Measurements from ENCODE around the gene XPR1. TPM values are rescaled to one million over a fixed set of nuclear protein-coding genes. Genes with fewer than 3 reads are reported as not detected.

The XPR1 gene
- total and polyA plus RNA-seq, 2 donors (not counting 1 experiment from before 2014, with no cell fraction given) = 2.8 to 22.3 TPM

GRCh38 chr1:180595966-180596365, 35.9 kb upstream of the XPR1 start:
- no peak overlapping the region for H3K4me3 ChIP-seq (ENCODE audit: control extremely low read depth in 1 of 5, extremely low read depth in 1 of 5, insufficient read depth in 1 of 5, low read depth in 2 of 5, low read length in 4 of 5)
- ChIA-PET POLR2A (no interaction called here), CTCF (interaction anchor here (1.1 kb wide), 1 partner anchor 29 kb away, joined by 3 read pairs; no protein-coding TSS in a partner anchor)
- H3K27ac Mint-ChIP-seq = no peak overlapping the region
- no peaks in the 10 kb centered on the region for H4K20me1 ChIP-seq (ENCODE audit: control insufficient read depth, insufficient read depth, low read length, poor library complexity, severe bottlenecking)
- no peak overlapping the region for H3K4me3 Mint-ChIP-seq
- H3K27me3 ChIP-seq (replicated peaks in 1 of 4; ENCODE audit: control extremely low read depth in 1 of 4, control insufficient read depth in 3 of 4, insufficient read depth in 4 of 4, low read length in 3 of 4) = peaks cover 0 to 3% (median 0%) of the 10 kb centered on the region in 4 experiments
- H3K4me1 ChIP-seq (ENCODE audit: control insufficient read depth in 2 of 2, insufficient read depth in 2 of 2, low read length in 2 of 2) = no peaks in the 10 kb centered on the region
- intact Hi-C loops (cut with micrococcal nuclease) = no loop called here
- H3K79me2 ChIP-seq (ENCODE audit: control insufficient read depth, insufficient read depth, low read length) = no peaks in the 10 kb centered on the region
- no peak overlapping the region for H3K9ac ChIP-seq (ENCODE audit: low read length)
- ATAC-seq (ENCODE audit: low read depth) (no peak), DNase-seq (no peak)
- no peak overlapping the region for H3K4me2 ChIP-seq (replicated peaks; ENCODE audit: low read depth, low read length, poor library complexity, severe bottlenecking)
- TF ChIP-seq EZH2 (IDR thresholded peaks at IDR 0.05; ENCODE audit: borderline replicate concordance, insufficient read depth, low read depth, low read length, poor library complexity, severe bottlenecking) = no peak
- TF ChIP-seq, protein P1, sequence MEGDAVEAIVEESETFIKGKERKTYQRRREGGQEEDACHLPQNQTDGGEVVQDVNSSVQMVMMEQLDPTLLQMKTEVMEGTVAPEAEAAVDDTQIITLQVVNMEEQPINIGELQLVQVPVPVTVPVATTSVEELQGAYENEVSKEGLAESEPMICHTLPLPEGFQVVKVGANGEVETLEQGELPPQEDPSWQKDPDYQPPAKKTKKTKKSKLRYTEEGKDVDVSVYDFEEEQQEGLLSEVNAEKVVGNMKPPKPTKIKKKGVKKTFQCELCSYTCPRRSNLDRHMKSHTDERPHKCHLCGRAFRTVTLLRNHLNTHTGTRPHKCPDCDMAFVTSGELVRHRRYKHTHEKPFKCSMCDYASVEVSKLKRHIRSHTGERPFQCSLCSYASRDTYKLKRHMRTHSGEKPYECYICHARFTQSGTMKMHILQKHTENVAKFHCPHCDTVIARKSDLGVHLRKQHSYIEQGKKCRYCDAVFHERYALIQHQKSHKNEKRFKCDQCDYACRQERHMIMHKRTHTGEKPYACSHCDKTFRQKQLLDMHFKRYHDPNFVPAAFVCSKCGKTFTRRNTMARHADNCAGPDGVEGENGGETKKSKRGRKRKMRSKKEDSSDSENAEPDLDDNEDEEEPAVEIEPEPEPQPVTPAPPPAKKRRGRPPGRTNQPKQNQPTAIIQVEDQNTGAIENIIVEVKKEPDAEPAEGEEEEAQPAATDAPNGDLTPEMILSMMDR (IDR thresholded peaks at IDR 0.05) = no peak
- no peaks in the 10 kb centered on the region for H3K9me3 Mint-ChIP-seq (ENCODE audit: insufficient read depth)
- H3K27ac ChIP-seq (ENCODE audit: low read length in 2 of 2) = no peak overlapping the region
- no CpG with 5 or more reads among the region's 2 CpGs for WGBS (ENCODE audit: insufficient coverage)
- H3K27me3 Mint-ChIP-seq = peaks cover 14% of the 10 kb centered on the region
- H3K9me3 ChIP-seq (ENCODE audit: control extremely low read depth in 1 of 3, control insufficient read depth in 2 of 3, insufficient read depth in 1 of 3, low read length in 2 of 3) = no peaks in the 10 kb centered on the region
- no peaks in the 10 kb centered on the region for H3K4me1 Mint-ChIP-seq
- no peaks in the 10 kb centered on the region for H3K36me3 ChIP-seq (replicated peaks in 1 of 2; ENCODE audit: control extremely low read depth in 1 of 2, control insufficient read depth in 1 of 2, extremely low read depth in 1 of 2, insufficient read depth in 2 of 2, low read length in 1 of 2)
- H2AFZ ChIP-seq (ENCODE audit: insufficient read depth, low read depth, low read length, poor library complexity, severe bottlenecking) = no peak overlapping the region

DNA sequence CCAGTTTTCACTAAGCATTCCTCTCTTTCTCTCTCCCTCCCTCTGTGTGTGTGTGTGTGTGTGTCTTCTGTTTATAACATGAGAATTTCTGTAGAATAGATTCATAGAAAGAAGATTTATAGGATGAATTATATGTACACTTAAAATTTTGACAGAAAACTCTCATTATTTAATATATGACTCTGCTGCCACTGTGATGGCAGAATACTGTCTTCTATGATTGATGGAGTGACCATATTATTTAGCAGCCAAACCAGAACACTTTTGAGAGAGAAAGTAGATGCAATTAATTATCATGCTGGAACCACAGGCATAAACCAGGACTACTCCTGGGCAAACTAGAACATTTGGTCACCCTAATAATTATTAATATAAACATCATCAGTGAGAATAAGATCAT, 34.3 kb upstream of the XPR1 start:
- Histone ChIP-seq H4K20me1 (ENCODE audit: control insufficient read depth, insufficient read depth, low read length, poor library complexity, severe bottlenecking) (no peaks in the 10 kb centered on the region), H3K36me3 (replicated peaks in 1 of 2; ENCODE audit: control extremely low read depth in 1 of 2, control insufficient read depth in 1 of 2, extremely low read depth in 1 of 2, insufficient read depth in 2 of 2, low read length in 1 of 2) (no peaks in the 10 kb centered on the region), H3K4me3 (ENCODE audit: control extremely low read depth in 1 of 5, extremely low read depth in 1 of 5, insufficient read depth in 1 of 5, low read depth in 2 of 5, low read length in 4 of 5) (no peak overlapping the region), H3K79me2 (ENCODE audit: control insufficient read depth, insufficient read depth, low read length) (no peaks in the 10 kb centered on the region), H3K27me3 (replicated peaks in 1 of 4; ENCODE audit: control extremely low read depth in 1 of 4, control insufficient read depth in 3 of 4, insufficient read depth in 4 of 4, low read length in 3 of 4) (peaks cover 0 to 2% (median 0%) of the 10 kb centered on the region in 4 experiments), H3K9me3 (ENCODE audit: control extremely low read depth in 1 of 3, control insufficient read depth in 2 of 3, insufficient read depth in 1 of 3, low read length in 2 of 3) (no peaks in the 10 kb centered on the region), H3K4me2 (replicated peaks; ENCODE audit: low read depth, low read length, poor library complexity, severe bottlenecking) (no peak overlapping the region), H3K9ac (ENCODE audit: low read length) (no peak overlapping the region), H3K27ac (ENCODE audit: low read length in 2 of 2) (no peak overlapping the region), H2AFZ (ENCODE audit: insufficient read depth, low read depth, low read length, poor library complexity, severe bottlenecking) (no peak overlapping the region), H3K4me1 (ENCODE audit: control insufficient read depth in 2 of 2, insufficient read depth in 2 of 2, low read length in 2 of 2) (no peaks in the 10 kb centered on the region)
- Mint-ChIP-seq H3K9me3 (ENCODE audit: insufficient read depth) (no peaks in the 10 kb centered on the region), H3K4me3 (no peak overlapping the region), H3K27ac (no peak overlapping the region), H3K27me3 (peaks cover 14% of the 10 kb centered on the region), H3K4me1 (no peaks in the 10 kb centered on the region)
- intact Hi-C loops (cut with micrococcal nuclease) = no loop called here
- ATAC-seq (ENCODE audit: low read depth) (no peak), DNase-seq (no peak)
- no peak for TF ChIP-seq EZH2 (IDR thresholded peaks at IDR 0.05; ENCODE audit: borderline replicate concordance, insufficient read depth, low read depth, low read length, poor library complexity, severe bottlenecking)
- TF ChIP-seq, protein P1 (IDR thresholded peaks at IDR 0.05) = no peak
- ChIA-PET POLR2A (no interaction called here), CTCF (no interaction called here)

Measured in B cell (primary cell).